Activated CD8-positive, alpha-beta memory T cell treated with anti-CD3 and anti-CD28 coated beads for 24 hours (primary cell): ENCODE measurements around the gene KCNAB1.
"Not testable (repeated sequence)": the region's sequence is repeated elsewhere in the genome, so short reads cannot be mapped to it uniquely, and the experiment has no call there.

ENCODE experiments used
- DNase-seq: peaks from one replicate; pipeline ENCODE4 v3.0.0-alpha.2; 2020

Gene KCNAB1

DNA sequence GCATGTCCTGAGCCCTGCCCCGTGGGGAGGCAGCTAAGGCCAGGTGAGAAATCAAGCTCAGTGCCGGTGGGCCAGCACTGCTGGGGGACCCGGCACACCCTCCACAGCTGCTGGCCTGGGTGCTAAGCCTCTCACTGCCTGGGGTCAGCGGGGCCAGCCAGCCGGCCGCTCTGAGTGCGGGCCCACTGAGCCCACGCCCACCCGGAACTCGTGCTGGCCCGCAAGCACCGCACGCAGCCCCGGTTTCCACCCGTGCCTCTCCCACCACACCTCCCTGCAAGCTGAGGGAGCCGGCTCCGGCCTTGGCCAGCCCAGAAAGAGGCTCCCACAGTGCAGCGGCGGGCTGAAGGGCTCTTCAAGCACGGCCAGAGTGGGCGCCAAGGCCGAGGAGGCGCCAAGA lies 103.7 kb downstream of the KCNAB1 start:
- DNase-seq = not testable (repeated sequence)

DNA sequence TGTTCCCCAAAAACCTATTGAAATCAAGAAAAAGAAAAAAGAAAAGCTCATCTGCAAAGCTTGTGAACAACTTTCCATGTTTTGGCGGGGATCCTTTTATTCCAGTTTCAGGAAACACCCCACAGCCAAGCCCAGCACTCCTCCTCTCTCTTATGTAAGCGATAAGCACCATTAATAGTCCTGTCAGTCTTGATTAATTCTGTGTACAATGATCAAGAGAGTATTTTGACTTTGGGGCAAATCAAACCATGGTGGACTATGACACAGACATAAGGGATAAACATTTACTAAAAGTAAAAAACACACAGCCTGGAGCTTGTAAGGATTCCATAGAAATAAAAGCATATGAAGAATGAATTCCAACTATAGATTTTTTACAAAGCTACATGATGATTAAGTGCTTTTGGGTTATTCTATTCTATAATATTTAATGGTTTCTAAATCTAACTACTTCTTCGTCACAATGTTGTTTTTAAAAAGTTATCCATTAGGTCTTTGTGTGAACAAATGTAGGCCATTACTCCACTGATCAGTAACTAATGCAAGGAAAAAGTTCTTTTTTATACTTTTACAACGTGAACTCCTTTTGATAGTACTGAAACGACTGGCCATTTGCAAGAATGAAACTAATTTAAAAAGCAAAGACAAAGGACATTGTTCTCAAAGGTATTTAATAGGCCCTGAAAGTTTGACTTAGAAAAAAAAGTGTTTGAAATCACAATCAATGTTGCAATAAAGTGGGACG lies 106.5 kb downstream of the KCNAB1 start:
- no peak for DNase-seq

DNA sequence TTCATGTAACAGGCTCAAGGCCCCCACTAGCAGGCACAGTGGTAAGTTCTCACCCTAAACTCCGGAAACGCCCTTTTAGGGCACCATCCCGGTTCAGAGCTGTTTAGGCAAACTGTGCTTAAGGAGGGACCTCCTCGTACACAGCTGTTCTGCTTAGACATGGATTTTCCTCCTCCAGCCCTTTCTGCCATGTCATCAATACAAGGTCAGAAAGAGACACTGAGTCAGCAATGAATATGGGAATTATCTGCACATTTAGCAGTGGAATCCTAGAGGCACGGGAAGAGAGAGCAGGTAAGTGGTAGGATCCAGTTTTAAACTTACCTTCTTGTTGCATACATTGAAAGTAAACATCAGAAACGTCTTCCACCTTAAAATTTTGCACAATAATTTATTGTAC lies 107.3 kb downstream of the KCNAB1 start:
- DNase-seq = no peak

DNA sequence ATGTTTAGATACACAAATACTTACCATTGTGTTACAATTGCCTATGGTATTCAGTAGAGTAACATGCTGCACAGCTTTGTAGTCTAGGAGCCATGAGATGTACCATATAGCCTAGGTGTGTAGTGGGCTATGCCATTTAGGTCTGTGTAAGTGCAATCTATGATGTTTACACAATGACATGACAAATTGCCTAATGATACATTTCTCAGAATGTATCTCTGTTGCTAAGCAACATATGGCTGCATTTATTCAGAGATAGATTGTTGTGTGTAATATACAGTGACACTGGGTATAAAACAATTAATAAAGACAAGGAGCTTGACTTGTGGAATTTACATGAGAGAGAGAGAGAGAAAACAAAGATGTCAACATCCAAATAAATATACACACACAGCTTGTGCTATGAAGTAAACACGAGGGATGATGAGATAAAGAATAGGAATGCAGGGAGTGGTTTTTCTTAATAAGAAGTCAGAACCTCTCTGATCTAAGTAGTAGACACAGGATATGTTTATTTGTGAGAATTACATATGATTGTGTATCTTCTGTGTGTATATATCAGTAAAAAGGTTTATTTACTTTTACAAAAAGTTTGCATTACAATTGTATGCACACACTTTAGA lies 110.0 kb downstream of the KCNAB1 start:
- no peak for DNase-seq

DNA sequence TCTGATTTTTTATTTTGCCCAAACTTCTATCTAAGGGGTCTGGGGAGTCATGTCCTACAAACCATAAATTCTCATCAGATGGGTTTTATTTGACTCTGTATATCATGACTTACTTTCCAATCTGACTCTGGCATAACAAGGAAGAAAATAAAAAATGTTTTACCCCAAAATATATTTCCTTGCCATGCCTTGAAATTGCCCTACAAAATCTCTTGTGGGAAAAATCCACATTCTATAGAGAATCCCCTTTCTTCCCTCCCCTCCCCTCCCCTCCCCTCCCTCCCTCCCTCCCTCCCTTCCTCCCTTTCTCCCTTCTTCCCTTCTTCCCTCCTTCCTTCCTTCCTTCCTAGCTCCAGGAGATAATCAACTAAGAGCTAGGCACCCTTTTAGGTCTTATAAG lies 110.8 kb downstream of the KCNAB1 start:
- DNase-seq = not testable (repeated sequence)

DNA sequence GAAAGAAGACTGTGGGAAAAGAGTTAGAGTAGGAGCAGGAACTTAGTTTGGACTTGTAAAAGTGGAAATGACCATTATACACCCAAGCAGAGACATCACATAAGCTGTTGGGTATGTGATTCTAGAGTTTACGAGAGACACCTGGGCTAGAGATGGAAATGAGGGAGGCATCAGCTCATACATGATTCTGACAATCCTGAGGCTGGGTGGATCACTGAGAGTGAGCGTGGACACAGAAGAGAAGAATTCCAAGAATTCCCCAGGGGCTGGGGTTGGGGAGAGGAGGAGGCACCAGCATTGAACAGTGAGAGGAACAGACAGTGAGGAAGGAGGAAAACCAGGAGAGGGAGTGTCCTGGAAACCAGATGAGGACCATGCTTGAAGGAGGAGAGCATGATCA lies 113.5 kb downstream of the KCNAB1 start:
- no peak for DNase-seq

DNA sequence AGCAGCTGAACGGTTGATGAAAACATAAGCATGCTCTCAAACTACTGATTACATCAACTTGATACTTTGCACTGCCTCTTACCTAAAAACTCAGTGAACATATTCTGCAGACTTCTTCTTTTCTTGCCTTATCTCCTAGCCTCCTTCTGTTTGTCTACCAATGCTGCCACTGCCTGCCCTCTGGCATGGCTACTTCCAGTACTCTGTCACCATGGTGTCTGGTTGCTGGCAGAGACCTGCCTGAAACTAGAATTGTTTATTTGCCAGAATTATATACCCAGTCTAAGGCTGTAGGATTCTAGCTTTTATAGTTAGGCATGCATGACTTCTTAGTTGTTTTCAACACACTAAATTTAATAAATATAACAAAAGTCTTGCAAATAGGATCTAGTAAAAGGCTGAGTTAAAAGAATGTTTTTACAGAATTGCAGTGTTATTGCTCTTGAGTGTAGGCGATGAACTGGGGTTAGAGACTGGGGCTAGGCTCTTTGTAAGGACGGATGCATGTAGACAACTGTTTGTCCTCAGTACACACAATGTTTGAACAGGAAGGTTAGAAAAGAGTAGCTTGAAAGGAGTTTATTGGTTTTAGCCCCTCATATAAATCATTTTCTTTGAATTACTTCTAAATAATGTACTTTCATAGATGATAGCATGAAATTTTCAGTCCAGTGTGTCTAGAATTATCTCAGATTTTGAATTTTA lies 116.3 kb downstream of the KCNAB1 start:
- no peak for DNase-seq

DNA sequence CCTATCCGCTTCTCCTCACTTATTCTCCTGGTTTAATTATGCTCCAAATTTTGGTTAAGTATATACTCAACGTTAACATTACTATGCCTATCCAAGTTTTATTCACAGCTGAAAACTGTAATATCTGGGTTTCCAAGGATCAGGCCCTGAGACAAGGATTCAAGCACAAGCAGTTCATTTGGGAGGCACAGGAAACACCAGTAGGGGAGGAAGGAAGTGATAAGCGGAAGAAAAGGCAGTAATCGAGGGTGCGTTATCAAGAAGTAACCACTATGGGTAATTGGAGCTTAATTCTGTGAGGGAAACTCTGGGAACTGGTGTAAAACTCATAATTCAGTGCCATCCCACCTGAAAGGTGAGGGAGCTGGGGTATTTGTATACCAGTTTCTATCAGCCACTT lies 120.3 kb downstream of the KCNAB1 start:
- DNase-seq = no peak

DNA sequence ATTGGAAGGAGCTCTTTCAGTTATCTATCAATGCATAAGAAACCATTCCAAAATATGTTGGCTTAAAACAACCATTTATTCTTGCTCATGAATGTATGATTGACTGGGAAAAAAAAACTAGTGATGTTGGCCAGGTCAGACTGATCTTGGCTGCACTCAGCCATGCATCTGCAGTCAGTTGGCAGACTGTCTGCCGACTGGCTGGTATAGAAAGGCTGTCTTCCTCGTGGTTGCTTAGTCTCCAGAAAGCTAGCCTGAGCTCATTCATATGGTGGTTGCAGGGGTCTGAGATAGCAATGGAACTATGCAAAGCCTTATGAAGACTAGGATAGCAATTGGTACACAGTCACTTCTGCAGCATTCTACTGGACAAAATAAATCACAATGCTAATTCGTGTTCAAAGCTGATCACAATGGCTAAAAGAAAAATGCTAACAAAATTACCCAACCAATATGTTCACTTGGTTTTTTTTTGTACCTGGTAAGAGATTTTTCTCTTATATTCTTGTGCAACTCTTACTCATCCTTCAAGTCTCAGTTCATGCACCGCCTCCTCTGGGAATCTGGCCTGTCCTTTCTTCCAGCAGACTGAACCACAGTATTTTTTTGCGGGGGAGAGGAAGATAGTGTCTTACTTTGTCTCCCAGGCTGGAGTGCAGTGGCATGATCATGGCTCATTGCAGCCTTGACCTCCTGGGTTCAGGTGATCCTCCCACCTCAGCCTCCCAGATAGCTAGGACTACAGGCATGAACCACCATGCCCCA lies 126.8 kb downstream of the KCNAB1 start:
- DNase-seq = no peak

DNA sequence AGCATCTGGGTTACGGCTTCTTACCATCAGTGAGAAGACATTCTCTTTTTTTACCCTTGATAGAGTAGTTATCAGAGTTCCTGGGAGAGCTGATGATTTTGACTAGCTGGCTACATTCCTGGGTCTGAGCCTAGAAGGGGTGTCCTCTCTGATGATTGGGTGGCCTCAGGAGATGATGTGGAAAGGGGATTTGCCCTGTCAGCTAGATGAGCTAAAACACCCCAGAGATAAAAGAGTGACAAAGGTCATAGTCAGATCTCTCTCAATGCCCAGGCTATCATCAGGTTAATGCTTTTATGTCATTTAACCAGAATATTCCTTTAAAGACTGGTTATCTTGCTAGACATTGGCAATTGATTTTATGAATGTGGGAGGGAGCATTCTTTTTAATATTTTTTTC lies 130.2 kb downstream of the KCNAB1 start:
- DNase-seq = no peak

DNA sequence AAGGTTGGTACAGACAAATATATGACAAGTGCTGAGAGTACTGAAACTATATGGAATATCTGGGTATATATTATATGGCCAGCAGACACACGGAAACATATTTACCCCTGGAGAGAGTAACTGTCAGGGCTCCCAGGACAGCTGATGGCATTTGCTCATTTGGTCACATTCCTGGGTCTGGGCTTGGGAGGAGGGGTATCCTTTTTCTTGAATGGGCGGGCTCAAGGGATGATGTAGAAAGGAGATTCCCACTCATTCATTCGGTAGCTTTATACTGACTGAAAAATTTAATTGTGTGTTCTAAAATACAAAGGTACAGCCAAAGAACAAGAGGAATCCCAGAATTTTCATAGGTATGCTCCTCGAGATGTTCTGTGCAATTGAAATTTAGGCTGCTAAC lies 131.0 kb downstream of the KCNAB1 start:
- no peak for DNase-seq

DNA sequence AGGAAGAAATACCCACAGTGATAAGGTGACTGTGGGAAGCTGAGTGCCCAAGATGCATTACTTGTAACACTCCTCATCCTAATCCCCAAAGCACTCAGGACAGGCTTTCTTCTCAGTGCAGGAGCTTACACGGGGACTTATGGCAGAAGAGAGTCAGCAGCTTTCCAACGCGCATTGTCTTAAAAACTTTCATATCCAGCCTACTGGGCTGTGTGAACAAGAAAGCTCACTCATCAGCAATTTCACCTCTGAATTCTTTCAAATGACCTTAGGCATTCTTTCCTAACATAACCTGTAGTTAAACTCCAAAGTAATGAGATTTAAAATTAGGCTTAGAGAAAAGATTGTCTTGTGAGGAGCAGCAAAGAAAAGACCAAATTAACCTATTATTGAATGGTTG lies 132.3 kb downstream of the KCNAB1 start:
- no peak for DNase-seq

DNA sequence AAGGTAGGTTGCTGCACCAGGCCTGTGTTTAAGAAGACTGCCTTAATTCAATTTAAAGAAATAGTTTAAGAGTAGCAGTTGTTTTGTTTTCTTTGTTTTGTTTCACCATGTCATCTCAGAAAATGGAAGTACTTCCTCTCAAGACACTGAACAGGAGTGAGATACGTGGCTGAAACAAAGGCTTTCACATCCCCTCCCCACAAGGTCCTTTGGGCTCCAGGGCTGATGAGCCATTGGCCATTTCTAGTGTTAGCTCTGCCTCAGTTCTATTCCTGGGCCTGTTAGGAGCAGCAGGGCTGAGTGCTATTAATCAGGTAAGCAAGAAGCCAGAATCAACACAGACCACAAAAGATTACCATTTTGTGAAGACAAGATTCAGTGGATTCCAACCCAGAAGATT lies 132.8 kb downstream of the KCNAB1 start:
- DNase-seq = no peak

DNA sequence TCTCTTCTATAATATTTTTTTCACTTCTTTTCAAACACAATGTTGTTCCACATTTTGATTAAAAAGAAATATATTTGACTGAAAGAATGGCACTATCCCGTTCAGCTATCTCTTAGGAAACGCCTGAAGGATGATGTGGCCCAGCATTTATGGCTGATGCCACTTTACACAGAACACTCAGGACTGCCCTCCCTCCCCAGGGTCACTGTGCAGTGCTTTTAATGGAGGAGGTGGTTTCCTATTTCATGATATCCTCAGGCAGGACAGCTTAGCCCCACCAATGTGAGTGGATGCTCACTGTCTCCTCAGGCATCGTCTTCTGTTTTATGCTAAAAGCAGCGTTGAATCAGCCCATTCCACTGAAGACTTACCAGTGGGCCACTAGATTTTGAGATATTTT lies 135.9 kb downstream of the KCNAB1 start:
- DNase-seq = no peak

DNA sequence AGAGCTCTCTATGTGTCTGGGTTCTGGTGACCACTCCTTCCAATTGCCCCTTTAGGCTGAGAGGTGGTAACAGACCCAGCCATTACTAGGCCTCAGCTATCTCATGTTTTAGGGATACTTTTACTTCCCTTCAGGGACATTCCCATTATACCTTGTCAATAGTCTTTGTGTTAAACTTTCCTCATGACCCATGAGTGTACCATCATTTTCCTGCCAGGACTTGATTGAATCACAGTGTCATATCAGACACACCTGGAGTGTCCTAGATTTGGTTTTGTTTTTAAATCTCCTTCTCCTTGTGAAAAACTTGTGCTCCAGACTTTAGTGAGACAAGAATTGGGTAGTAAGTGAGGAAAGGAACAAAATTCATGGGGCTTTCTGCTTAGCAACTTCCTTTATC lies 136.6 kb downstream of the KCNAB1 start:
- no peak for DNase-seq

DNA sequence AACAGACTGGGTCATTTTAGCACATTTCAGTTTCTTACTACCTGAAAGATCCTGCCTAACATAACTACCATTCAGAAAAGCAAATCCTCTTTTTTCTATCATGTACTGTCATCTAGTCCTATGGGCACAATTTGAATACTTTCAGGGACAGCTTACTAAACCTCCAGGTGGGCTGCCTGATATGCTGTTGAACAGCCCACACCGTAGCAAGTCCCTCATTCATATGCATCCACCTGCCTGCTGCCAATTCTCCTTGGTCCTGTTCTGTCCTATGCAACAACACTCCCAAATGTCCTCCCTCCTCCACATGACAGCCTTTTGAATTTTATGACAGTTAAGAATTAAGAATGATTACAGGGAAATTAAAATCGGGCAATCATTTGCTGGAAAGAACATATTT lies 137.9 kb downstream of the KCNAB1 start:
- DNase-seq = no peak

DNA sequence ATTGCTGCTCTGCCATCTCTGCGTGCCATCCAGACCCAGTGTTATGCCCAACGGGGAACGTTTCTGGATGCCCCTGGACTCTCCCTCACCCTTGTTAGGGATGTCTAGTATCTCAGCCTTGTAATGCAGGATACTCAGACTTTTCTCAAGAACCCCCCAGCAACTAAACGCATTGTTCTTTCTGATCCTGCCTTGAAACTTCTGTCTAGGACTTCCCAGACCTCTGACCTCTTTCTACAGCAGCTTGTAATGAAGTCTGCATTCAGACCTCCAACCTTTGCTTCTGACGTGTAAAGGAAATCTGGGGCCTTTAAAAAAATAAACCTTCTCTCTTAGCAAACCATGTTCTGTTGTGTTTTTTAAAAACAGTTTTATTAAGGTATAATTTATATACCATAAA lies 139.5 kb downstream of the KCNAB1 start:
- no peak for DNase-seq

DNA sequence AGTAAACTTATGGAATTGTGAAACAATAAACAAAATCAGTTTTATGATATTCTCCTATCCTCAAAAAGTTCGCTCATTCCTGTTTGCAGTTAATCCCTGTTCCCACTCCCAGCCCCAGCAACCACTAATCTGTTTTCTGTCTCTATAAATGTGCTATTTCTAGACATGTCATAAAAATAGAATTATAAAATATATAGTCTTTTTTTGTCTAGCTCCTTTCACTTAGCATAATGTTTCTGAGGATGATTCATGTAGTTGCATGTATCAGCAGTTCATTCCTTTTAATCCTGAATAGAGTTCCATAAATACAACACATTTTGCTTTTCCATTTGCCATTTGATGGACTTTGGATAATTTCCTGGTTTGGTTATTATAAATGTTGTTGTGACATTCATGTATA lies 140.0 kb downstream of the KCNAB1 start:
- no peak for DNase-seq

DNA sequence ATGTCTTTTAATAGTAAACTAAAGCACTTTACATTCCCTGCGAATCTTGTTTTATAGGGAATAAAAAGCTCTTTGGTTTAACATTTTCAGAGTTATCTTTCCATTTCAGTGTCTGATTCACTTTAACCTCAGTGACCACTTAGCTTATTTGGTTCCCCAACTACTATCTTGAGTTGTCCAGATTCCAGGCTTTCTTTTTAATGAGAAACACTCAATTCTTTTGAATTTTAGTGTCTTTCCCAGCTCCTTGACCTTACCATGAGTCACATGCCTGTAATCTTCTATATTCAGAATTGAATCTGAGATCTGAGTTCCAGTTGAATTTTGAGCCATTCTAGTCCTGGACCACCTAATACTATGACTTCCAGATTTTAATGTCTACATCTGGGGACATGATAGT lies 144.4 kb downstream of the KCNAB1 start:
- no peak for DNase-seq

DNA sequence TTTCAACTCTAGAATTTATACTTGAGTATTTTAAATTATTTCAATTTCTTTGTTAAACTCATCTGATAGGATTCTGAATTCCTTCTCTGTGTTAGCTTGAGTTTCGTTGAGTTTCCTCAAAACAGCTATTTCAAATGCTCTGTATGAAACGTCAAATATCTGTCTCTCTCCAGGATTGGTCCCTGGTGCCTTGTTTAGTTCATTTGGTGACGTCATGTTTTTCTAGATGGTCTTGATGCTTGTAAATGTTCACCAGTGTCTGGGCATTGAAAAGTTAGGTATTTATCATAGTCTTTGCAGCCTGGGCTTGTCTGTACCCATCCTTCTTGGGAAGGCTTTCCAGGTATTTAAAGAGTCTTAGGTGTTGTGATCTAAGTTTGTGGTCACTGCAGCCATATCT lies 151.1 kb downstream of the KCNAB1 start:
- DNase-seq = no peak

DNA sequence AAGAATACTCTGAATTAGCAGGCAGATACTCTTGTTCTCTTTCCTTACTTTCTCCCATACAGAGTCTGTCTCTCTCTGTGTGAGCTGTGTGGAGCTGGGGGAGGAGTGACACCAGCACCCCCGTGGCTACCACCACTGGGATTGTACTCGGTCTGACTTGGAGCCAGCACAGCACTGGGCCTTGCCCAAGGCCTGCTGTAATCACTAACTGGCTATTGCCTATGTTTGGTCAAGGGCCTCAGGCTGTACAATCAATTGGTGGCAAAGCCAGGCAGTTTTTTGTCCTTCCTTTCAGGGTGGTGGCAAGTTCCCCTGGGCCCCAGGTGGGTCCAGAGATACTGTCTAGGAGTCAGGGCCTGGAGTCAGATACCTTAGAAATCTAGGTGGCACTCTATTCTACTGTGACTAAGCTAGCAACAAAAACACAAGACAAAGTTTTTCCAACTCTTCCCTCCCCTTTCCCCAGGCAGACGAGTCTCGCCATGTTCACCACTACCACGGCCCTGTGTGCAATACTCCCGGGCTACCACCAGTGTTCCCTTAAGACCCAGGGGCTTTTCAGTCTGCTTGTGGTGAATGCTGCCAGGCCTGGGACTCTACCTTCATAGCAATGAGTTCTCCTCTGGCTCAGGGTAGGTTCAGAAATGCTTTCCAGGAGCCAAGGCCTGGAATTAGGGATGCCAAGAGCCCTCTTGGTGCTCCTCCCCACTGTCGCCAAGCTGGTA lies 151.8 kb downstream of the KCNAB1 start:
- no peak for DNase-seq

DNA sequence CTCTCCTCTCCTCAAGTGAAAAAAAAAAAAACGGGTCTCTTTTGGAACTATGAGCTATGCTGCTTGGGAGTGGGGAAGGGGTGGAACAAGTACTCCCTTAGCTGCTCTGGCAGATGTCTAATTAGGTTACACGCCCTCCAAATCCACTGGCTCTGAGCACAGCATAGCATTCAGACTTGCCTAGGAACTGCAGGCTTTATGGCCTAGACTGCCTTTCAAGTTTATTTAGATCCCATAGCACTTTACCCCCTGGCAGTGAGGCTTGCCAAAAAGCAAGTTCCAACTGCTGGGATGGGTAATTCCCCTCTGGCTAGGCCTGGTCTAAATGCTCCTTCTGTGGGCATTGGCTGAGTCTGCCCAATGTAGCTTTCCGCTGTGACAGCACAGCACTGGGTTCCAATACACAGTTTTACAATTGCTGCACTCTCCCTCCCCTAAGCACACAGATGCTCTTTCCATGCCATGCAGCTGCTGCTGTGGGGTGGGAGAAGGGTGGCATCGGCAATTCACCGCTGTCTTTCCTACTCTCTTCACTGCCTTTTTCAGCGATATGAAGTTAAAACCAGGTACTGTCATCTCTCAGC lies 152.8 kb downstream of the KCNAB1 start:
- no peak for DNase-seq

DNA sequence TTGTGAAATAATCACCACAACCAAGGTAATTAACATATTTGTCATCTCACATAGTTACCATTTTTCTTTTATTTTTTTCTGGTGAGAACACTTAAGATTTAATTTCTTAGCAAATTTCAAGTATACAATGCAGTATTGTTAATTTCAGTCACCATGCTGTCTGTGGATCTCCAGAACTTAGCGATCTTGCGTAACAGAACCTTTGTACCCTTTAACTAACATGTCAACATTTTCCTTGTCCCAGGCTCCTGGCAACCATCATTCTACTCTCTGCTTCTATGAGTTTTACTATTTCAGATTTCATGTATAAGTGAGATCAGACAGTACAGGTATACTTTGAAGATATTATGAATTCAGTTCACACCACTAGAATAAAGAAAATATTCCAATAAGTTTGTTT lies 154.4 kb downstream of the KCNAB1 start:
- no peak for DNase-seq
